ENCODE measurements around the gene PSTPIP1.

The PSTPIP1 gene

DNA sequence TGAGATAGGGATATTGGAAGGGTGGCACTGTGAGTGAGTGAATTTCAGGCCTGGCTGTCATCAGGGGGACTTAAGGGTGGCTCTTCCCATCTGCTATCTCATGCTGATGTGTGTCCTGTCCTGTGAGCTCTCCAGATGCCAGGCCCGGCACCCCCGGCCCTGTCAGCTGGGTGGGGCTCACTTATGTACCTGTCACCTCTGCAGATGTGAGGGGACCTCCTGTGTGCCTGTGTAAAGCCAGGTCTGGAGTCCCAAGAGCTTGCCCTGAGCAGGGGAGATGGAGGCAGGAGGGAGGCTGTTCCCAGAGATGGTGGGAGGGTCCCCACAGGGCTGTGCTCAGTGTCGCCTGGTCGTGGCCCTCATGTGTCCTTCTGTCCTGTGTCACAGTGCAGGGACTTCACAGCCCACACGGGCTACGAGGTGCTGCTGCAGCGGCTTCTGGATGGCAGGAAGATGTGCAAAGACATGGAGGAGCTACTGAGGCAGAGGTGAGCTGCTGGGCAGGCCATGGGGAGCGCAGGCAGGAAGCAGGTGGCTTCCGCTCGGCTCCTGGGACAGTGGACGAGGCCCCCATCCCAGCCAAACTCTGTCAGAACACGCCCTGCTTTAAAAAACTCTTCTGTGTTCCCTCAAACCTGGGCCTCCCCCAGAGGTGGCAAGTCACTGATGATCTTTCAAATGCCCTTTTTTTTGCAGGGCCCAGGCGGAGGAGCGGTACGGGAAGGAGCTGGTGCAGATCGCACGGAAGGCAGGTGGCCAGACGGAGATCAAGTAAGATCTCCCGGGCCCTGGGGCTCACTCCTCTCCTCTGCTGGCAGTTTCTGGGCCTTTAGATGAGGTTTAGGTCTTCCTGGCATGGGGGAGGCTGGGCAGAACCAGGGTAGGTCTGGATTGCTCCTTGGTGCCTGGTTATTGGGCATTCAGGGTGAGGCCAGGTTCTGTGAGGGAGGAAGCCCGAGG lies 23.1 kb downstream of the PSTPIP1 start:
- in situ Hi-C loops (cut with MboI; ENCODE audit: low sequenced_read_pairs): no loop called here

DNA sequence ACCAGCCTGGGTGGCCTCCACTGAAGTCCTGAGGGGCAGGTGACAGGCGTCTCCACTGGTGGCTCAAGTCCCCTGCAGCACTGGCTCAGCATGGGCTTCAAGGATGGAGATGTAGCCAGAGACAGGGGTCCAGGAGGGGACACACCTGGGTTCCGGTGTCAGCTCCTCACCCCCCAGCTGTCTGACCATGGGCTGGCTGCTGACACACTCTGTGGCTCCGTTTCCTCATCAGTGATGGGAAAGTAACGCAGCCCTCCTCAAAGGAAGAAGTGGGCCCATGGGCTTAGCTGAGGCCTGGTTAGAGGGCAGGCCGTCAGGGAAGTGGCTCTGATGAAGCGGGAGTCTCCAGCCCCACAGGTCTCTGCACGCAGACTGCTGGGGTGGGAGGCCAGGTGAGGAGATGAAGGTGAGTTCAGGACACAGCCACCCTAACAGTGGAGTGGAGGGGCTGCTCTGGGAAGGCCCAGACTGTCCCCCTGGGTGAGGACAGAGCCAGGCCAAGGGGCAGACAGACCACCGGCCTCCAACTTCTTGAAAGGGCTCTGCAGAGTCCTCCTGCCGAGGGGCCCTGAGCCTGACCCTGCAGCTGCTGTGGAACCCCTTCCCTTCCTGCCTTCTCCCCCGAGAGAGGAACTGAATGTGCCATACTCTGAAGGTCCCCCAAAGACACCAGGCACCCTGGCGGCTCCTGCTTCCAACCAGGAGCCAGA lies 24.0 kb downstream of the PSTPIP1 start:
- in situ Hi-C loops (cut with MboI; ENCODE audit: low sequenced_read_pairs): no loop called here

DNA sequence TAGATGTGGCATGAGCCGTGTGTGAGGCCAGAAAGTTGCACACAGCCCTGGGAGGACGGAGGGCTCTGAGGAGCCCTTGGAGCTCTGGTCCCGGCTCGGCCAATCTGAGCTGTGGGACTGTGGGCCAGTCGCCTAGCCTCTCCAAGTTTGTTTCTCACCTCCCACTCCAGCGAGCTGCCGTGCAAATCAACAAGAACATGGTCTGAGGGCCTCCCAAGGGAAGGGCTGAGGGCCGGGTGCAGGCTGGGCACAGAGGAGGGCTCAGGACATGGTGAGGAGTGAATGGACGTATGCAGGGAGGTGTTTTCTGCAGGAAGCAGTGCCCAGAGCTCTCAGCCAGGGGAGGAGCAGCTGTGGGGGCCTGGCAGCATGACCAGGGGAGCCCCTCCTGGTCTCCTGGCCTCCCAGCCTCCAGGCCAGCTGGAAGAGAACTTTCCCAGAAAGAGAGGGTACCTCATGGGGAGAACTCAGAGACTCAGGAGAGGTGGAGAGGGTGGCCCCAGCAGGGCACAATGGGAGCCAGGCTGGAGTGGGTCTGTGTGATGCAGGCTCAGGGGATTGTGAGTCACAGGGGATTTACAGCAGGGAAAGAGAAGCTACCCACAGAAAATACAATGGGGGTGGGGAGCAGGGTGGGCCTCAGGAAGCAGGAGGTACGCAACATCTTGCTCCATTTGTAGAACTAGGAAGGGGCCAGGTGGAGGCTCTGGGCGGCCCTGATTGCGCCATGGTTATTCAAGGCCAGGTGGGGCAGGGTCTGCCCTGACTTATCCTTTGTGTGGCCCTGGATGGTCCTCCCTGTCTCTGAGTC lies 24.8 kb downstream of the PSTPIP1 start:
- in situ Hi-C loops (cut with MboI; ENCODE audit: low sequenced_read_pairs): no loop called here

DNA sequence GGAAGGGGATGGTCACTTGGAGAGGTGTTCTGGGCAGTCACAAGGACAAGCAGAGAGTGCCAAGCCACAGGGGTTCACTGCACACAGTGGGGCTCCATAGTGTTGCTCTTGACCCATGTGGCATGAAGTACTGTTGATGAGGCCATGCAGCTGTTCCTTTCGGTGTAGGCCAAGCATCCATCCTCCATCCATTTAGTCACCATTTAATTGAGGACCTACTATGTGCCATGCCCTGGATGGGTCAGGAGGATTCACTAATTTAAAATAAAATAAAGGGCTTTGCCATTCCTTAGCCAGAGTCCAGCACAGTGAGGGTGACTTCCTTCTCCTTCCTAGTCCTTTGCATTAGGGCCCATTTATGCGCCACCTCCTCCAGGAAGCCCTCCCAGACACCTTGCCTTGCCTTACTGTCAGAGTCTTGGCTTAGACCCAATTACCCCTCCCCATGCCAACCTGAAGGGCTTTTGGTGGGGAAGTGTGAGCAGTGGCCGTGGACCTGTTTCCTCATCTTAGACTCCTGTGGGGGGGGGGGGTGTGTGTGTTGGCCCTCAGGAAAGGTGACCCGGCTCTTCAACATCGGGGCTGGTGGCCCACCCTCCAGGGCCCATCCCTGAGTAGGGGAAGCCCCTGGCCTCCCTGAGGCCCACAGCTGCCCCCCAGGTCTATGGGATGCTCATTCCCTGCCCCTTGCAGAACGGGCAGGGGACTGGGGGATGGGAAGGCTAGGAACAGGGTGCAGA lies 25.6 kb downstream of the PSTPIP1 start:
- in situ Hi-C loops (cut with MboI; ENCODE audit: low sequenced_read_pairs): no loop called here

DNA sequence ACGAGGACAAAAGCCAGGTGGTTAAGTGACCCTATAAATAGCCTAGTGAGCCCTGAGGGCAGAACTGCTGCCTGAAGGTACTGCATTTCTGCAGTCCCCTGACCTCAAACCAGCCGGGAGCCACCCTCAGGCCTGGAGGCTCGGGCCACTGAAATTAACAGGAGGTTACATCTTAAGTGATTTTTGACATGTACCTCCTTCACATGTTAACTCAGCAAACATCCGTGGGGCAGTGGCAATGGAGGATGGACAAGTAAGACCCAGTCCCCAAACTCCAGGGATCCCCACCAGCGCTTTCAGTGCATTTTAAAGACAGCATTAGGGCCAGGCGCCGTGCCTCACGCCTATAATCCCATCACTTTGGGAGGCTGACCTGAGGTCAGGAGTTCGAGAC lies 26.2 kb downstream of the PSTPIP1 start:
- in situ Hi-C loops (cut with MboI; ENCODE audit: low sequenced_read_pairs): no loop called here

DNA sequence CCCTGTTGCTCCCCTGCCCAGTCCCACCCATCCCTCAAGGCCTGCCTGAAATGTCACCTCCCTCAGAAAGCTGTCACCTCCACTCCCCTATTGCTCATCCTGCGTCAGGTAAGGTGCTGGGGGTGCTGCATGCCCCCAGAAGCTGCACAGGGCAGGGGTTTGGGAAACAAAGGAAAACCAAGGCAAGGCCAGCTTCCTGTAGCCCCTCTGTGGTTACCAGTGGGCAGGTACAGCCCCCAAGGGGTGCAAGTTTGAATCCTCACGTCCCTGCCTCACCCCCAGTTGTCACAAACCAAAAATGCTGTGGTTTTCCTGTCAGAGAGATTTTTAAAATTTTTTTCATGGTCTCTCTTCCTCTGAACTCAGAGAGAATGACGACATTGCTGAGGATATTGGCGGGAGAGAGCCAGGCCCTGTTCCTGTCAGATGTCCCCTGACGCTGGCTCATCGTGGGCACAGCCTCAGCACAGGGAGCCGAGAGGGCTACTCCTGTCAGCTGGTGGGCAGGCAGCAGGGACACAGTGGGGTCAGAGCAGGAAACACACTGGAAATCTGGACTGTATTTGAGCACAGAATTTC lies 27.0 kb downstream of the PSTPIP1 start:
- in situ Hi-C loops (cut with MboI; ENCODE audit: low sequenced_read_pairs): no loop called here

DNA sequence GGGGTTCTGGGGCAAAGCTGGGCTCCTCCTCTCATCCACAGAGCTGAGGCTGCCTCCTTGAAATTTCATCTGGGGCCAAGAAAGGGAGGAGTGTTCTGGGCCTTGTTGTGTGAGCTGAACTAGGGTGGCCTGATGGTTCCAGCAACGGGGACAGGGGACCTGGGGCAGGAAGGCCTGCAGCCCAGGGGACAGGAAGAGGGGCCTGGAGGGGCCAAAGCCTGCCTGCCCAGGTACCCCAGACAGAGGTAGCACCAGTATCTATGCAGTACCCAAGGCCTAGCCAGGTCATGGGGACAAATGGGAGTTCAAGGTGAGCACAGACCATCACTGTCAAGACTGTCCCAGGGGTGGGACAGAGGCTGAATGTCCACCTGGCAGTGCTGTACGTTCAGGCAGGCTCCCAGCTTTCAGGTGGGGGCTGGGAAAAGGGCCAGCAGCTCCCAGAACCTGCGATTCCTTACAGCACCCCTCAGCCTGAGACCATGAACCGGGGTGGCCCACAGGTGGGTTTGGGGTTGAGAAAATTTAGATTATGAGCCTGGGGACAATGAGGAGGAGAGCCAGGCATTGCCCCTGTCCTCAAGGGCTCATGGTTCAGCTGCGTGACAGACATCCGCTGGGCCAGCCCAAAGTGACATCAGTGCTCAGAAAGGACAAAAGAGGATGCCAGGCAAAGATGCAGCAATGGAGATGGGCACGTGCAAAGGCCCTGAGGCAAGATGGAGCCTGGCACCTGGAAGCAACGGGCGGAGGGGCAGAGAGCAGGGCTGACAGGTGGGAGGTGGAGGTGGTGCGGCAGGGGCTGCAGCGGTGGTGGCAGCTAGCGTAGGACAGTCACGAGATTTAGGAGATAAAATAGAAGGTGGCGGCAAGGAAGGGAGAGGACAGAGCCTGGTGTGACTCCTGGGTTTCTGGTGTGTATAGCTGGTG lies 28.0 kb downstream of the PSTPIP1 start:
- in situ Hi-C loops (cut with MboI; ENCODE audit: low sequenced_read_pairs): no loop called here

DNA sequence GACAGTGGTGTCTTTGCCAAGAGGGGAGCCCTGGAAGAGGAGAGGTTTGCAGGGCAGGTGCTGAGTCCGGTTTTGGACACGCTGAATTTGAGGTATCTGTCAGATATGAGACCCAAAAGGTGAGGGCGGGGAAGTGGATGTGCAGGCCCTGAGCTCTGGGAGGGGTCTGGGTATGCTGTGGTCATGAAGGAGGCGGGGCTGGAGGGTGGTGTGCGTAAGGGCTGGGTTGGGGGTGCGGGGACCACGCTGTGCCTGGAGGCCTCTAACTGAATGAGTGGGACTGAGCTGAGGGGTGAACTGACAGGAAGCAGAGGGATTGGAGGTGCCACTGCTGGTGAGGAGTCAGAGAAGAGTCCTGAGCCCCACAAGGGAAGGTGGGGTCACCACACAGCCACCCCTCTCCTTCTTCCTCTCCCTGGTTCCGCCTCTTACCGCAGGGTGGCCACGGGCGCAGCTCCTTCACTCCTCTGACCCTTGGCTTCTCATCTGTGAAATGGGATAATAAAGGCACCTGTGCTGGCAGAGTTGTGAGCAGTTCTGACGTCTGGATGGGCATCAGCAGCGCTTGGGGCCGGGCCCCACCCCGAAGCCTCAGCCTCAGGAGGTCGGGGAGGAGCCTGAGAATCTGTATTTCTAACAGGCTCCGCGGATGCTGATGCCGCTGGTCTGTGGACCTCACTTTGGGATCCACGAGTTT lies 28.8 kb downstream of the PSTPIP1 start:
- in situ Hi-C loops (cut with MboI; ENCODE audit: low sequenced_read_pairs): no loop called here

DNA sequence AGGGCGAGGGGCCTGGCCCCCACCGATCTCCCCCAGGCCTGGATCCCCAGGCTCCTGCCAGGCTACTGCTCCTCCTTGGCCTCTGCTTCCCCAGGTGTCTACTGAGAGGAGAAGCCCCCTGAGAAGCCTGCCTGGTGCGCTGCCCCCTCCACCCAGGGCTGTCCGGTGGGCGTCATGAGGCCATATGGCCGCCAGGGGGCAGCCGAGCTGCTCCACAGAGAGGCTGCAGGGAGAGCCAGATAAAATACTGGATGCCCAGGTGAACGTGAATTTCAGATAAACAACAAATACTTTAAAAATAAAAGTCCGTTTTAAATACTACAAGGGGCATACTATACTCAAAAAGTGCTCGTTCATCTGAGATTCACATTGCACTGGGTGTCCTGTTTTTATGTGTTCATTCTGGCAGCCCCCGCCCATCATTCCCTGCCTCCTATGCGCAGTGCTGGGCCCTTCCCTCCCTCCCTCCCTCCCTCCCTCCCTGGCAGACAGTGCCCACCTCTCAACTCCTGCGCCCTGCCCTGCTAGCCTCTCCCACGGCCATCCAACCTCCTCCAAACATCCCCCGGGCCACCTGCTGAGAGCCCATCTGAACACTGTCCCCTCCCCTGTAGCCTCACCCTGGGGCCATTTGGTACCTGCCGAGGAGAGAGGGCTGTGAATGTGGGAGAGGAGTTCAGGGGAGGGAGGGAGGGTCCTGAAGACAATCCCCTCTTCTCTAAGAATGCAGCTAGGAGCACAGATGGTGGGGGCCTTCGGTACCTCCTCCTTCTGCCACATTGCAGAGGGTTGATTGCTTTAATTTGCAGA lies 29.6 kb downstream of the PSTPIP1 start:
- in situ Hi-C loops (cut with MboI; ENCODE audit: low sequenced_read_pairs): loop anchor here (5.0 kb wide), 1 partner anchor 37 kb away; no protein-coding TSS in a partner anchor

DNA sequence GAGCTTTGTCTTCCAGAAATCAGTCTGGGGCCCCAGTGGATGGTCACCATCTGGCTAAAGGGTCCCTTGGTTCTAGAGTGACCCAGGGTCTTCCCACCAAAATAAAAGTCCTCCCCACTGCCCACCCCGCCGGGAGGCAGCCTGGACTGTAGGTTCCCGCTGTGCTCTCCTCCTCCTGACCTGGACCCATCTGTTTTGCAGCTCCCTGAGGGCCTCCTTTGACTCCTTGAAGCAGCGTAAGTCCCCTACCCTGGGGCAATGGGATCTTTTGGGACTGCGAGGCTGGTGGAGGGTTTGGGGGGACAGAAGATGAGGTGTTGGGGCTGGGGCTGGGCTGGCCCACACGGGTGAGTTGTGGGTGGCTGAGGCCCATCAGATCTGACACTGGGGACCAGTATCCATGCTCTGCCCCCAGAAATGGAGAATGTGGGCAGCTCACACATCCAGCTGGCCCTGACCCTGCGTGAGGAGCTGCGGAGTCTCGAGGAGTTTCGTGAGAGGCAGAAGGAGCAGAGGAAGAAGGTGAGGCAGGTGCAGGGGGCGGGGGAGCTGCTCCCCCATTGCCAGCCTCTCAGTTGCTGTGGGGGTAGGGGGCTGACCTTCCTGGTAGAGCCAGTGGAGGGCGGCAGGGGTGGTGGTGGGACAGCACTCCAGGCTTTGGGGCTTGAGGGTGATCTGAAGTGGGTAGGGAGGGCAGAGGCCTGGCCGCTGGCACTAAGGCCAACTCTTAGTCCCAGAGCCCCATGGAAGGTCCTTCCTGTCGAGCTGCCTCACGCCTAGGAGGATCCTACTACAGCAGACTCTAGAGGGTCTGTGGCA lies 30.4 kb downstream of the PSTPIP1 start:
- in situ Hi-C loops (cut with MboI; ENCODE audit: low sequenced_read_pairs): loop anchor here (5.0 kb wide), 1 partner anchor 38 kb away; no protein-coding TSS in a partner anchor

DNA sequence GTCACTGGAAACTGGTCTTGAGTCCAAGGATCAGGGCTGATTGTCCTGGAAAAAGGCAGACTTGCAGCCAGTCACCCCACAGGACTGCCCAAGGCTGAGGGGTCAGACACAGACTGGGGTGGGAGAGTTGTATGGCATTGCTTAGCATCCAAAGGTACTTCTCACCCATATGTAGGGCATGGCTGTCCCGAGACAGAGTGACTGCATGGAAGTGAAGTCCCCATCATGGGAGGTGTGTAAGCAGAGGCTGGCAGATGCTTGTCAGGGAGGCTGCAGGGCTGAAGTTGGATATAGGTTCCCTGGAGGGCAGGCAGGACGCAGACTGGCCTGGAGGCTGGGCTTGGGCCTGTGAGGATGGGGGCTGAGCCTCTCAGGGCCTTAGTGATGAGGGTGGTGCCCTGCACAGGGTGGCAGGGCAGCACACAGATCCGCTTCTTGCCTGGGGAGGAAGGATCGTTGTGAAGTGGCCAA lies 31.1 kb downstream of the PSTPIP1 start:
- in situ Hi-C loops (cut with MboI; ENCODE audit: low sequenced_read_pairs): loop anchor here (5.0 kb wide), 1 partner anchor 39 kb away; no protein-coding TSS in a partner anchor

DNA sequence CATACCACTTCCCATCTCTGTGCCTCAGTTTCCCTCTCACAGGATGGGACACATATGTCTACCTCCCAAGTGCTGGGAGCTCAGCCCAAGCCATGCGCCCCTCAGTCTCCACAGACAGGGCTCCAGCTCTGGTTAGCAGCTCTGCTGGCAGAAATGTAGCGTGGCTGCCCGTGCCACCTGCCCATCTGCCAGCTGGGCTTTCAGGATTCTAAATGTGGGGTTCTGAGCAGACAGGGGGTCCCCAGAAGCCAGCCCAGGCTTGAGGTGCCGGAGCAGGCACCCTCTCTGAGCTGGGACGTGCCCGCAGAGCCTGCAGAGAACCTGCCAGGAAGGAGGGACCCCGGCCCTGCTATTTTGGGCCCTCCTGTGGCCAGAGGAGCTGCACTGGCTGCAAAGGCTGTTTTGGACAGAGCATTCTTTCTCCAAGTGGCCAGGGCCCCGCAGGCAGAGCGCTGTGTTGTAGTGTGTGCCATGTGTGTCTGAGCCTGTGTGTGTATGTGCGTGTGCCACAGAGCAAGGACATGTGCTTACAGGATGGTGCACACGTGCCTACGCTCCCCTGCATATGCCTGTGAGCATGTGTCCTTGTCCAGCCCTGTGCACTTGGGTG lies 31.7 kb downstream of the PSTPIP1 start:
- in situ Hi-C loops (cut with MboI; ENCODE audit: low sequenced_read_pairs): loop anchor here (5.0 kb wide), 1 partner anchor 39 kb away; no protein-coding TSS in a partner anchor

DNA sequence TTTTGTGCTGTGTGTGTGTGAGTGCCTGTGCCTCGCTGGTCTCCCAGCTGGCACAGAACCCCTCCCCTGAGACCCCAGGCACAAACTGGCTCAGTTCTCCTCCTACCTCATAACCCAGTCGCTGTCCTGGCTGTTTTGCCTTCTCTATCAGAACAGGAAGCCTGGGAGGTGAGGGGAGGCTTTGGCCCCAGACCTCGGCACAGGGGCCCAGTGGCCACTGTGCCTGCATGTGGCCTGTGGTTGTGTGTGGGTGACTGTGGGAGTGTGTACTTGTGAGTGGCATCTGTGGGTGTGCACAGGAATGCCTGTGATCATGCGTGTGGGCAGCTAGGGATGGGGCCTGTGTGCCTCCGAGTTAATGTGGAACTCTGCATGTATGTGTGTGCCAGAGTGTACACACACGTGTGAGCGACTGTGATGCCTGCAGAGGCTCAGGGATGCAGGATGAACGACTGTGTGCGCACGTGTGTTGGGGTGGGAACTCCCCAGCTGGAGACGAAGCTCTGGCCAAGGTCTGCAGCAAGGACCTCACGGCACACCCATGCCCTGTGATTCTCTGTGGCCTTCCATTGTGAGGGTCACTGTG lies 32.3 kb downstream of the PSTPIP1 start:
- in situ Hi-C loops (cut with MboI; ENCODE audit: low sequenced_read_pairs): loop anchor here (5.0 kb wide), 1 partner anchor 40 kb away; no protein-coding TSS in a partner anchor

DNA sequence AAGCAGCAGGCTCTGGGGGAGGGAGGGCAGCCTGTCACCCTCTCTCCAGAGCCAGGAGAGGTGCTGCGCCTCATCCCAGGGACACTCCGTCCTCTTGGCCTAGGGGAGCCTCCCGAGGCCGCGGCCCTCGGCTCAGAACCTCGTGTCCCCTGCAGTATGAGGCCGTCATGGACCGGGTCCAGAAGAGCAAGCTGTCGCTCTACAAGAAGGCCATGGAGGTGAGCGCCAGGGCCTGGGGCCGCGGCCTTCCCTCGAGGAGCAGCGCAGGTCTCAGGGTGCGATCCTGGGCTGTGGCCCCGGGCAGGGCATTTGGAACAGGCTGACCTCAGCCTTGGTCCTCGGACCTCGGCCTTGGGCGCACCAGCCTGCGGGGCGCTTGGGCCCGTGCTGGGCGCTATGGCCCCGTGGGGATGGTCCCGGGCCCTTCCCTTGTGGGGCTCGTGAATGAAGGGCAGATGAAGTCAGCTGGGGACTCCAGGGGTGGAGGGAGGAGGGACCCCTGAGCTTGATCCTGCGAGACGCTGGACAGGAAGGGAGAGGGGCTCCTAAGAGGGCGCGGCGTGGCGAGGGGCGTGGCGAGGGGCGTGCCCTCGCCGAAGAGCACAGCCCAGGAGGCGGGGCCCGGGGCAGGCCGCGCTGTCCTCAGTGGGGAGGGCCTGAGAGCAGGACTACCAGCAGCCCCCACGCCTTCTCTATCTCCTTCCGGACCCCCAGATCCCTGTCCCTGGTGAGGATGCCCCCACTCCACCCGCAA lies 32.9 kb downstream of the PSTPIP1 start:
- in situ Hi-C loops (cut with MboI; ENCODE audit: low sequenced_read_pairs): loop anchor here (5.0 kb wide), 1 partner anchor 41 kb away; no protein-coding TSS in a partner anchor
